Endothelial cell of umbilical vein (primary cell): Measurements from ENCODE around the gene STAU1. TPM values are rescaled to one million over a fixed set of nuclear protein-coding genes. Genes with fewer than 3 reads are reported as not detected.
"Not testable (repeated sequence)": the region's sequence is repeated elsewhere in the genome, so short reads cannot be mapped to it uniquely, and the experiment has no call there.

Experiments used
- BruUV-seq: library from RNA; stranded (reverse); fragments of 400-500 nt; replicated peaks from 2 replicates; lab custom pipeline; 2021; lab: Mats Ljungman, UMichigan
- CTCF ChIA-PET: fragments of 300-600, 350-600 bp; sonication (Branson Sonifier 250); formaldehyde crosslinking; loops from one replicate; lab custom pipeline; 2021; ENCODE audit warnings: antibody characterized with exemption, inconsistent platforms; lab: Charles Lee
- POLR2A ChIA-PET: fragments of 300-600, 350-600 bp; sonication (Branson Sonifier 250); formaldehyde crosslinking; loops from one replicate; lab custom pipeline; 2021; ENCODE audit warnings: antibody characterized with exemption, inconsistent platforms; lab: Charles Lee
- DNase-seq: peaks from one replicate; pipeline ENCODE4 v3.0.0-alpha.2; 2011; ENCODE audit warnings: low read depth, low spot score
- FAIRE-seq: peaks from 2 replicates; lab custom pipeline; 2011; peaks lifted over from hg19 to GRCh38; lab: Jason Lieb, UNC
- H2AFZ ChIP-seq: 2 replicates; pipeline ENCODE4 v1.6.0; 2012; ENCODE audit warnings: low read depth, low read length, control low read depth, inconsistent platforms
- H3K27ac ChIP-seq: 2 replicates; pipeline ENCODE4 v1.5.1; 2011; ENCODE audit warnings: low read depth, mild to moderate bottlenecking, control low read depth, low read length, moderate library complexity; ENCODE audit not compliant: insufficient read depth
- H3K27me3 ChIP-seq, 2 experiments: 2 replicates each; pipeline versions ENCODE4 v1.6.0 to v1.6.1; 2011; ENCODE audit warnings: low read length in 2 of 2, mixed read lengths in 1 of 2; ENCODE audit not compliant: control insufficient read depth in 2 of 2, insufficient read depth in 2 of 2
- H3K36me3 ChIP-seq, 2 experiments: 2 replicates in 1 of 2; 3 replicates in 1 of 2; pipeline ENCODE4 v1.5.1; 2011; ENCODE audit warnings: low read length in 2 of 2, mild to moderate bottlenecking in 1 of 2, moderate library complexity in 1 of 2; ENCODE audit not compliant: control insufficient read depth in 2 of 2, insufficient read depth in 2 of 2; ENCODE audit errors: extremely low read depth in 1 of 2
- H3K4me1 ChIP-seq: 3 replicates; pipeline ENCODE4 v1.5.1; 2011; ENCODE audit warnings: mild to moderate bottlenecking, low read length; ENCODE audit not compliant: control insufficient read depth, insufficient read depth; ENCODE audit errors: extremely low read depth
- H3K4me2 ChIP-seq: 2 replicates; pipeline ENCODE4 v1.6.1; 2011; ENCODE audit warnings: low read length, control low read depth, mixed read lengths; ENCODE audit not compliant: insufficient read depth
- H3K4me3 ChIP-seq, 3 experiments: fragments of 200-600 bp in 1 of 3; sonication (generic), shearing (Covaris generic) in 1 of 3; replicated peaks in 1 of 3; 2 replicates each; pipeline ENCODE4 v1.5.1; 2011 to 2016; ENCODE audit warnings: control low read depth in 3 of 3, low read length in 3 of 3, mild to moderate bottlenecking in 2 of 3, inconsistent platforms in 1 of 3, low read depth in 1 of 3, moderate library complexity in 1 of 3; ENCODE audit not compliant: insufficient read depth in 1 of 3
- H3K79me2 ChIP-seq: 2 replicates; pipeline ENCODE4 v1.6.0; 2012; ENCODE audit warnings: low read length, inconsistent platforms; ENCODE audit not compliant: control insufficient read depth, insufficient read depth
- H3K9ac ChIP-seq: replicated peaks from 2 replicates; pipeline ENCODE3; 2011; ENCODE audit warnings: low read length, control low read depth; ENCODE audit not compliant: insufficient read depth; ENCODE audit errors: extremely low read depth
- H3K9me1 ChIP-seq: replicated peaks from 3 replicates; pipeline ENCODE4 v1.6.0; 2011; ENCODE audit warnings: mild to moderate bottlenecking, low read length; ENCODE audit not compliant: control insufficient read depth, insufficient read depth; ENCODE audit errors: extremely low read depth
- H3K9me3 ChIP-seq: replicated peaks from 2 replicates; pipeline ENCODE4 v1.5.1; 2012; ENCODE audit warnings: low read length, inconsistent platforms; ENCODE audit not compliant: control insufficient read depth, insufficient read depth
- H4K20me1 ChIP-seq: replicated peaks from 2 replicates; pipeline ENCODE3; 2011; ENCODE audit warnings: mild to moderate bottlenecking, low read length; ENCODE audit not compliant: control insufficient read depth, insufficient read depth; ENCODE audit errors: extremely low read depth
- CTCF ChIP-seq, 2 donors: IDR thresholded peaks; 1 replicate in 1 of 2; 2 replicates in 1 of 2; pipeline ENCODE4 v1.5.1; 2011; ENCODE audit warnings: low read length in 2 of 2, mild to moderate bottlenecking in 2 of 2, moderate library complexity in 2 of 2, control low read depth in 1 of 2, inconsistent platforms in 1 of 2, low read depth in 1 of 2; ENCODE audit not compliant: insufficient read depth in 1 of 2; ENCODE audit errors: extremely low read depth in 1 of 2
- EZH2 ChIP-seq: IDR thresholded peaks from 2 replicates; pipeline ENCODE4 v1.6.1; 2012; ENCODE audit warnings: borderline replicate concordance, low read depth, mild to moderate bottlenecking, moderate library complexity, low read length, inconsistent platforms; ENCODE audit not compliant: severe bottlenecking
- FOS ChIP-seq: IDR thresholded peaks from 2 replicates; pipeline ENCODE4 v1.6.1; 2011; ENCODE audit warnings: mild to moderate bottlenecking, low read length, moderate library complexity, borderline replicate concordance; ENCODE audit not compliant: insufficient read depth
- GATA2 ChIP-seq: IDR thresholded peaks from 2 replicates; pipeline ENCODE4 v1.7.0; 2011; ENCODE audit warnings: low read depth, mild to moderate bottlenecking, moderate library complexity, mixed read lengths, low read length; ENCODE audit not compliant: insufficient read length, insufficient read depth
- JUN ChIP-seq: IDR thresholded peaks from 2 replicates; pipeline ENCODE4 v1.6.1; 2011; ENCODE audit warnings: borderline replicate concordance, low read depth; ENCODE audit not compliant: insufficient read length, insufficient read depth
- MAX ChIP-seq: IDR thresholded peaks from 2 replicates; pipeline ENCODE4 v1.6.1; 2011; ENCODE audit not compliant: insufficient read depth, insufficient read length
- MYC ChIP-seq: IDR thresholded peaks from one replicate; pipeline ENCODE4 v1.6.1; 2011; ENCODE audit warnings: mild to moderate bottlenecking, low read depth, low read length
- POLR2A ChIP-seq: IDR thresholded peaks from 2 replicates; pipeline ENCODE4 v1.6.1; 2012; ENCODE audit warnings: low read depth, mild to moderate bottlenecking, control low read depth, low read length
- POLR2AphosphoS5 ChIP-seq: IDR thresholded peaks from 2 replicates; pipeline ENCODE4 v1.6.1; 2012; ENCODE audit warnings: low read depth, mild to moderate bottlenecking, control low read depth, low read length, moderate library complexity; ENCODE audit not compliant: insufficient read depth
- dilution Hi-C: fragments of 300-500 bp; cut with MboI; formaldehyde crosslinking; loops from one replicate; pipeline ENCODE4 v1.15.0; 2019; ENCODE audit warnings: low sequenced_read_pairs; ENCODE audit not compliant: extremely low pct_ligation_motif_present
- intact Hi-C: fragments of 100-400 bp; cut with micrococcal nuclease; formaldehyde crosslinking; loops from one replicate; pipeline ENCODE4 v1.10.0; 2022
- polyA plus RNA-seq, 4 experiments: library from polyadenylated mRNA; depleted of rRNA in 3 of 4; stranded (reverse) in 3 of 4; unstranded in 1 of 4; fragments of >200 nt; gene quantifications; 2 replicates each; pipeline versions ENCODE4 v1.2.1 to v1.2.3, GENCODE V29; 2011 to 2012; ENCODE audit warnings: missing spikeins in 1 of 4
- total RNA-seq: library from RNA; stranded (reverse); gene quantifications from 2 replicates; pipeline ENCODE4 v1.2.3, GENCODE V29; 2021

The STAU1 gene
- total and polyA plus RNA-seq, 2 donors (not counting 3 experiments of a cell fraction or from before 2014, with no cell fraction given), result 53.1 to 98.1 TPM

GRCh38 chr20:49100972-49101371, 87.2 kb downstream of the STAU1 start:
- Histone ChIP-seq H3K9me1 (no peaks in the 10 kb centered on the region), H3K36me3 (peaks cover 16 to 21% of the 10 kb centered on the region in 2 experiments), H3K4me1 (no peaks in the 10 kb centered on the region), H3K79me2 (peaks cover 7% of the 10 kb centered on the region), H3K9ac (no peak overlapping the region), H3K4me2 (no peak overlapping the region), H3K27me3 (no peaks in the 10 kb centered on the region), H3K4me3 (no peak overlapping the region), H4K20me1 (no peaks in the 10 kb centered on the region), H3K27ac (no peak overlapping the region), H2AFZ (no peak overlapping the region), H3K9me3 (no peaks in the 10 kb centered on the region)
- DNase-seq (no peak), FAIRE-seq (no peak)
- no TSS peak for BruUV-seq
- dilution Hi-C loops, result no loop called here
- intact Hi-C loops, result no loop called here
- CTCF ChIA-PET, result interaction anchor here (1.8 kb wide), 1 partner anchor 32 kb away, joined by 5 read pairs; no protein-coding TSS in a partner anchor
- POLR2A ChIA-PET, result no interaction called here
- TF ChIP-seq POLR2A, result no peak
- TF ChIP-seq MAX, result no peak
- no peak for TF ChIP-seq POLR2AphosphoS5
- no peak for TF ChIP-seq CTCF (IDR thresholded peaks at IDR 0.05; ENCODE audit: extremely low read depth in 1 of 2, insufficient read depth in 1 of 2, low read depth in 1 of 2, low read length in 2 of 2)
- TF ChIP-seq MYC, result no peak
- no peak for TF ChIP-seq FOS
- no peak for TF ChIP-seq GATA2
- TF ChIP-seq JUN, result no peak
- TF ChIP-seq EZH2, result no peak

- H3K9me1 ChIP-seq, H3K4me3 ChIP-seq, intact Hi-C loops, H3K4me2 ChIP-seq, BruUV-seq, H3K79me2 ChIP-seq, DNase-seq, POLR2A ChIA-PET, dilution Hi-C loops, H3K4me1 ChIP-seq, H3K9me3 ChIP-seq, CTCF ChIA-PET, H3K9ac ChIP-seq, FAIRE-seq, H3K27ac ChIP-seq, H4K20me1 ChIP-seq, H3K27me3 ChIP-seq, H2AFZ ChIP-seq: not testable (repeated sequence)
- peaks cover 16 to 23% of the 10 kb centered on the region in 2 experiments for H3K36me3 ChIP-seq
These were observed 87.8 kb downstream of the STAU1 start for GRCh38 chr20:49100292-49100691.
